H9 (cell line): ENCODE results near the gene APOBEC4. TPM values are rescaled to one million over a fixed set of nuclear protein-coding genes. Genes with fewer than 3 reads are reported as not detected.

Experiments used
- DNase-seq: peaks from one replicate; pipeline ENCODE4 v3.0.0-alpha.2; 2017
- H2AFZ ChIP-seq: one replicate; pipeline ENCODE4 v1.6.1; 2013; ENCODE audit warnings: mild to moderate bottlenecking, low read length, control low read depth, moderate library complexity
- H2AK5ac ChIP-seq: 2 replicates; pipeline ENCODE4 v1.6.1; 2013; ENCODE audit warnings: low read length, control low read depth, mixed read lengths; ENCODE audit not compliant: insufficient read length
- H2BK120ac ChIP-seq: one replicate; pipeline ENCODE4 v1.6.1; 2013; ENCODE audit warnings: low read depth, mild to moderate bottlenecking, low read length, control low read depth, inconsistent platforms; ENCODE audit not compliant: poor library complexity, severe bottlenecking
- H2BK12ac ChIP-seq: 2 replicates; pipeline ENCODE4 v1.6.1; 2013; ENCODE audit warnings: low read length, control low read depth, mixed read lengths, low read depth; ENCODE audit not compliant: insufficient read length
- H2BK15ac ChIP-seq: 2 replicates; pipeline ENCODE4 v1.6.1; 2013; ENCODE audit warnings: low read depth, low read length, control low read depth
- H2BK20ac ChIP-seq: one replicate; pipeline ENCODE4 v1.6.1; 2013; ENCODE audit warnings: low read depth, mild to moderate bottlenecking, low read length, control low read depth, inconsistent platforms; ENCODE audit not compliant: poor library complexity, severe bottlenecking
- H2BK5ac ChIP-seq: 2 replicates; pipeline ENCODE4 v1.6.1; 2013; ENCODE audit warnings: low read length, control low read depth, mixed read lengths; ENCODE audit not compliant: insufficient read length
- H3K14ac ChIP-seq: 2 replicates; pipeline ENCODE4 v1.6.1; 2013; ENCODE audit warnings: low read length, control low read depth; ENCODE audit not compliant: insufficient read depth
- H3K18ac ChIP-seq: 2 replicates; pipeline ENCODE4 v1.6.1; 2013; ENCODE audit warnings: low read depth, mild to moderate bottlenecking, mixed read lengths, low read length, control low read depth; ENCODE audit not compliant: insufficient read length
- H3K23ac ChIP-seq: 2 replicates; pipeline ENCODE4 v1.6.1; 2013; ENCODE audit warnings: low read length, control low read depth, mixed read lengths, low read depth; ENCODE audit not compliant: insufficient read length
- H3K23me2 ChIP-seq: 2 replicates; pipeline ENCODE4 v1.6.1; 2013; ENCODE audit warnings: low read depth, mild to moderate bottlenecking, mixed read lengths, low read length, control low read depth; ENCODE audit not compliant: insufficient read length, poor library complexity, severe bottlenecking
- H3K27ac ChIP-seq: 2 replicates; pipeline ENCODE4 v1.5.1; 2013; ENCODE audit warnings: low read length, control low read depth, mixed read lengths, low read depth; ENCODE audit not compliant: insufficient read length
- H3K27me3 ChIP-seq: 2 replicates; pipeline ENCODE4 v1.6.1; 2013; ENCODE audit warnings: low read length, control low read depth, inconsistent platforms; ENCODE audit not compliant: insufficient read depth
- H3K4ac ChIP-seq: 2 replicates; pipeline ENCODE4 v1.6.1; 2013; ENCODE audit warnings: low read depth, mild to moderate bottlenecking, control low read depth, inconsistent platforms, low read length, moderate library complexity
- H3K4me1 ChIP-seq: 2 replicates; pipeline ENCODE4 v1.6.1; 2013; ENCODE audit warnings: low read length, control low read depth, inconsistent platforms; ENCODE audit not compliant: insufficient read depth
- H3K4me2 ChIP-seq: 2 replicates; pipeline ENCODE4 v1.6.1; 2013; ENCODE audit warnings: low read length, control low read depth, mixed read lengths; ENCODE audit not compliant: insufficient read length, insufficient read depth
- H3K56ac ChIP-seq: 2 replicates; pipeline ENCODE4 v1.6.1; 2013; ENCODE audit warnings: low read depth, mild to moderate bottlenecking, mixed read lengths, low read length, control low read depth; ENCODE audit not compliant: insufficient read length
- H3K79me1 ChIP-seq: 2 replicates; pipeline ENCODE4 v1.6.1; 2013; ENCODE audit warnings: low read depth, mild to moderate bottlenecking, moderate library complexity, low read length, control low read depth, inconsistent platforms; ENCODE audit not compliant: insufficient read depth, poor library complexity, severe bottlenecking
- H3K79me2 ChIP-seq: 2 replicates; pipeline ENCODE4 v1.6.1; 2013; ENCODE audit warnings: low read length, control low read depth, inconsistent platforms; ENCODE audit not compliant: insufficient read depth
- H3K9ac ChIP-seq: 2 replicates; pipeline ENCODE4 v1.6.1; 2013; ENCODE audit warnings: low read length, control low read depth, mixed read lengths; ENCODE audit not compliant: insufficient read length; ENCODE audit errors: extremely low read depth
- H3K9me3 ChIP-seq: one replicate; pipeline ENCODE4 v1.6.1; 2013; ENCODE audit warnings: low read depth, low read length, inconsistent platforms; ENCODE audit not compliant: control insufficient read depth
- H3T11ph ChIP-seq: one replicate; pipeline ENCODE4 v1.6.1; 2013; ENCODE audit warnings: mild to moderate bottlenecking, low read length, control low read depth, inconsistent platforms
- H4K20me1 ChIP-seq: one replicate; pipeline ENCODE4 v1.6.1; 2013; ENCODE audit not compliant: control insufficient read depth, insufficient read length, insufficient read depth
- H4K5ac ChIP-seq: 2 replicates; pipeline ENCODE4 v1.6.1; 2013; ENCODE audit warnings: low read depth, mild to moderate bottlenecking, mixed read lengths, low read length, control low read depth; ENCODE audit not compliant: insufficient read length
- H4K8ac ChIP-seq: replicated peaks from 2 replicates; pipeline ENCODE4 v1.6.1; 2013; ENCODE audit warnings: low read length, control low read depth, mixed read lengths, low read depth; ENCODE audit not compliant: insufficient read length
- H4K91ac ChIP-seq: 2 replicates; pipeline ENCODE4 v1.6.1; 2013; ENCODE audit warnings: low read depth, mild to moderate bottlenecking, moderate library complexity, mixed read lengths, low read length, control low read depth; ENCODE audit not compliant: insufficient read length
- H3K27ac Mint-ChIP-seq, 3 experiments: 2 replicates in 2 of 3; 3 replicates in 1 of 3; pipeline ENCODE4 v1.8.0; 2020 to 2021; ENCODE audit warnings: mixed read lengths in 3 of 3, mild to moderate bottlenecking in 1 of 3, moderate library complexity in 1 of 3
- H3K27me3 Mint-ChIP-seq: 2 replicates; pipeline ENCODE4 v1.8.0; 2021; ENCODE audit warnings: low read depth, mild to moderate bottlenecking, moderate library complexity, mixed read lengths
- H3K36me3 Mint-ChIP-seq, 3 experiments: 2 replicates in 2 of 3; 3 replicates in 1 of 3; pipeline ENCODE4 v1.8.0; 2020 to 2021; ENCODE audit warnings: low read depth in 3 of 3, mixed read lengths in 3 of 3; ENCODE audit not compliant: insufficient read depth in 1 of 3
- H3K4me1 Mint-ChIP-seq, 2 experiments: 2 replicates each; pipeline ENCODE4 v1.8.0; 2020; ENCODE audit warnings: mixed read lengths in 2 of 2
- H3K4me3 Mint-ChIP-seq, 2 experiments: 2 replicates in 1 of 2; 3 replicates in 1 of 2; pipeline ENCODE4 v1.8.0; 2020 to 2021; ENCODE audit warnings: mild to moderate bottlenecking in 2 of 2, mixed read lengths in 2 of 2, moderate library complexity in 1 of 2
- H3K9me3 Mint-ChIP-seq, 2 experiments: 2 replicates in 1 of 2; 3 replicates in 1 of 2; pipeline ENCODE4 v1.8.0; 2020; ENCODE audit warnings: mild to moderate bottlenecking in 2 of 2, mixed read lengths in 2 of 2, moderate library complexity in 1 of 2
- WGBS: extraction: QIAGEN DNeasy Blood & Tissue Kit; methylation state at CpG from one replicate; pipeline ENCODE4 v1.1.7; 2013; ENCODE audit warnings: missing lambda C conversion rate, low lambda C conversion rate, mixed read lengths; ENCODE audit not compliant: insufficient read length; ENCODE audit errors: extremely low coverage; 5-methylcytosine and 5-hydroxymethylcytosine counted together
- total RNA-seq: library from RNA; stranded (reverse); gene quantifications from 2 replicates; pipeline ENCODE4 v1.2.1, GENCODE V29; 2021
- TF ChIP-seq, protein P1 (sequence below): fragments of 200-600 bp; sonication (generic); conservative IDR thresholded peaks from 3 replicates; pipeline ENCODE4 v1.8.0; 2021; ENCODE audit warnings: antibody characterized with exemption, mild to moderate bottlenecking

APOBEC4 gene
- total RNA-seq, 1 experiment from 2014 or later, result not detected

GRCh38 chr1:183609759-183610452 is 43.2 kb downstream of the APOBEC4 start:
- H3K27ac ChIP-seq, result no peak overlapping the region

More at GRCh38 chr1:183609759-183610452, 43.2 kb downstream of the APOBEC4 start:
- Mint-ChIP-seq H3K27me3 (peaks cover 3% of the 10 kb centered on the region), H3K4me3 (no peak overlapping the region), H3K27ac (no peak overlapping the region), H3K36me3 (peaks cover 0 to 8% (median 2%) of the 10 kb centered on the region in 3 experiments; a peak in 2 of 7 replicates), H3K4me1 (peaks cover 2 to 4% of the 10 kb centered on the region in 2 experiments; a peak in 3 of 4 replicates), H3K9me3 (peaks cover 3 to 4% of the 10 kb centered on the region in 2 experiments; a peak in 4 of 5 replicates)
- H3K79me2 ChIP-seq, result no peaks in the 10 kb centered on the region
- no peak overlapping the region for H3K9ac ChIP-seq
- no peaks in the 10 kb centered on the region for H3K79me1 ChIP-seq
- no peak overlapping the region for H3T11ph ChIP-seq
- no CpG with 5 or more reads among the region's 3 CpGs for WGBS
- H3K4me2 ChIP-seq, result no peak overlapping the region
- H3K23me2 ChIP-seq, result no peaks in the 10 kb centered on the region
- no peak overlapping the region for H3K14ac ChIP-seq
- no peak overlapping the region for H3K4ac ChIP-seq
- H3K27me3 ChIP-seq, result no peaks in the 10 kb centered on the region
- no peak overlapping the region for H2BK15ac ChIP-seq
- H2BK120ac ChIP-seq, result no peak overlapping the region
- H3K56ac ChIP-seq, result no peak overlapping the region
- no peak for DNase-seq
- H2BK12ac ChIP-seq, result no peak overlapping the region
- no peaks in the 10 kb centered on the region for H3K9me3 ChIP-seq
- TF ChIP-seq, protein P1, sequence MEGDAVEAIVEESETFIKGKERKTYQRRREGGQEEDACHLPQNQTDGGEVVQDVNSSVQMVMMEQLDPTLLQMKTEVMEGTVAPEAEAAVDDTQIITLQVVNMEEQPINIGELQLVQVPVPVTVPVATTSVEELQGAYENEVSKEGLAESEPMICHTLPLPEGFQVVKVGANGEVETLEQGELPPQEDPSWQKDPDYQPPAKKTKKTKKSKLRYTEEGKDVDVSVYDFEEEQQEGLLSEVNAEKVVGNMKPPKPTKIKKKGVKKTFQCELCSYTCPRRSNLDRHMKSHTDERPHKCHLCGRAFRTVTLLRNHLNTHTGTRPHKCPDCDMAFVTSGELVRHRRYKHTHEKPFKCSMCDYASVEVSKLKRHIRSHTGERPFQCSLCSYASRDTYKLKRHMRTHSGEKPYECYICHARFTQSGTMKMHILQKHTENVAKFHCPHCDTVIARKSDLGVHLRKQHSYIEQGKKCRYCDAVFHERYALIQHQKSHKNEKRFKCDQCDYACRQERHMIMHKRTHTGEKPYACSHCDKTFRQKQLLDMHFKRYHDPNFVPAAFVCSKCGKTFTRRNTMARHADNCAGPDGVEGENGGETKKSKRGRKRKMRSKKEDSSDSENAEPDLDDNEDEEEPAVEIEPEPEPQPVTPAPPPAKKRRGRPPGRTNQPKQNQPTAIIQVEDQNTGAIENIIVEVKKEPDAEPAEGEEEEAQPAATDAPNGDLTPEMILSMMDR, result no peak
- H2BK5ac ChIP-seq, result no peak overlapping the region
- H4K20me1 ChIP-seq, result no peaks in the 10 kb centered on the region
- H4K91ac ChIP-seq, result no peak overlapping the region
- no peak overlapping the region for H2AFZ ChIP-seq
- H2AK5ac ChIP-seq, result no peak overlapping the region
- no peak overlapping the region for H4K8ac ChIP-seq
- H3K23ac ChIP-seq, result no peak overlapping the region
- no peak overlapping the region for H4K5ac ChIP-seq
- no peaks in the 10 kb centered on the region for H3K4me1 ChIP-seq
- no peak overlapping the region for H3K18ac ChIP-seq
- no peak overlapping the region for H2BK20ac ChIP-seq
